ENCODE data around the gene DDX31.

Gene DDX31

DNA sequence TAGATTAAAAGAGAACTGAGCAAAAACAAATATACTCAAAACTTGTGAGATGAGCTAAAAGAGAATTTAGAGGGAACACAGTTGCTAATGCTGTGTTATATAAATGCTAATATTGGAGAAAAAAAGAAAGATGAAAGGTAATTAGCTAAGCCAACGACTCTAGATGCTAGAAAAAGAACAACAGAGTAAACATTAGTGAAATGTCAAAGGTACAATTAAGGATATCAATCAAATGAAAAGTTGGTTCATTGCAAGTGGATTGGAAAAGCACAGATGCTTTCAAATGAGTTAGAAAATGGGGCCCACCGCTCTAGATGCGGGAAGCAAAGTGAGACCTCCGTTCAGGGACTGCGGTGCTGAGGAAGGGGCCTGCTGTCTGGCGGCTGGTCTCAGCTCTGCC is 105.3 kb downstream of the DDX31 start:
- no peaks in the 10 kb centered on the region for H3K9me3 Mint-ChIP-seq
- DNase-seq: no peak
- peaks cover 0 to 1% of the 10 kb centered on the region in 2 donors for H3K4me1 Mint-ChIP-seq (ENCODE audit: low read depth in 2 of 2)
- no peak overlapping the region for H3K4me3 Mint-ChIP-seq
- peaks cover 22 to 65% of the 10 kb centered on the region in 2 donors for H3K27me3 Mint-ChIP-seq
- ATAC-seq (replicated peaks): no peak
- H3K27ac Mint-ChIP-seq: no peak overlapping the region
- H3K36me3 Mint-ChIP-seq (ENCODE audit: insufficient read depth): no peaks in the 10 kb centered on the region

DNA sequence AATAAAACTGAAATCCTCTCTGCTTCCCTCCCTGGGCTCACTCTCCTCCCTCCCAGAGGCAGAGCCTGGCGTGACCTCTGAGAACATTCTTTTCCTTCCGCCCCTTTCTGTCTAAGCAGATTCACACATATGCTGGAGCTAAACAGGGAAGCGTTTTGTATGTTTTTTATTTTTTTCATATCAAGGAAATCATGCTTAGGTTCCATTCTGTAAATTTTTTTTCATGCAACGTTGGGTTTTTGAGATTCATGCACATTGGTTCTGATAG is 107.5 kb downstream of the DDX31 start:
- H3K36me3 Mint-ChIP-seq (ENCODE audit: insufficient read depth): no peaks in the 10 kb centered on the region
- no peak overlapping the region for H3K4me3 Mint-ChIP-seq
- H3K27ac Mint-ChIP-seq: no peak overlapping the region
- peaks cover 30 to 71% of the 10 kb centered on the region in 2 donors for H3K27me3 Mint-ChIP-seq
- H3K4me1 Mint-ChIP-seq (ENCODE audit: low read depth in 2 of 2): peaks cover 0 to 1% of the 10 kb centered on the region in 2 donors
- H3K9me3 Mint-ChIP-seq: no peaks in the 10 kb centered on the region
- ATAC-seq (replicated peaks): no peak
- no peak for DNase-seq

DNA sequence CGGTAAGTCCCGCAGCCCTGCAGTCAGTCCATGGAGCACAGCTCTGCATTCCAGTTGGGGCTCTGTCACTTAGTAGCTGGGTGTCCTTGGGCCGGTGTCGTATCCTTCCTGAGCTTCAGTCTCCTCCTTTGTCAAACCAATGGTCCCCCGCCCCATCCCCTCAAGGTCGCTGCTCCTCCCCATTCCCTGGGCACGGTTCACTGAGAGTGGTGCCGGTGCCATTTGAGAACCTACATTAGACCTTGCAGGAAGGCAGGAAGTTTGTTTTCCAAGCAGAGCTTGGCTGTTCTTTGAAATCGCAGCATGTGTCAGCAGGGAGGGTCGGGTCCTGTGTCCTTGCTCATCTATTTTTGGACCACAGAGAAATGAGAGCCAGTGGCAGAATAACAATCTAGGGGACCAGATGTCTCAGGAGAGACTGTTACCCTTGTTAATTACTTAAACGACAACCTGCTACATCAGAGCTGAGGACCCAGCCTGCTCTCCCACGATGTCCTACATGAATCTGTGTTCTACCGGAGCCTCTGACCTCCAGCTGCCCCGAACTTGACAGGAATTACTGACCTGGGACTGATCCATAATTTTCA is 109.1 kb downstream of the DDX31 start:
- Mint-ChIP-seq H3K36me3 (ENCODE audit: insufficient read depth) (no peaks in the 10 kb centered on the region), H3K27me3 (peaks cover 33 to 82% of the 10 kb centered on the region in 2 donors), H3K4me1 (ENCODE audit: low read depth in 2 of 2) (peaks cover 0 to 1% of the 10 kb centered on the region in 2 donors), H3K9me3 (no peaks in the 10 kb centered on the region), H3K4me3 (no peak overlapping the region), H3K27ac (no peak overlapping the region)
- DNase-seq (no peak), ATAC-seq (replicated peaks) (no peak)

DNA sequence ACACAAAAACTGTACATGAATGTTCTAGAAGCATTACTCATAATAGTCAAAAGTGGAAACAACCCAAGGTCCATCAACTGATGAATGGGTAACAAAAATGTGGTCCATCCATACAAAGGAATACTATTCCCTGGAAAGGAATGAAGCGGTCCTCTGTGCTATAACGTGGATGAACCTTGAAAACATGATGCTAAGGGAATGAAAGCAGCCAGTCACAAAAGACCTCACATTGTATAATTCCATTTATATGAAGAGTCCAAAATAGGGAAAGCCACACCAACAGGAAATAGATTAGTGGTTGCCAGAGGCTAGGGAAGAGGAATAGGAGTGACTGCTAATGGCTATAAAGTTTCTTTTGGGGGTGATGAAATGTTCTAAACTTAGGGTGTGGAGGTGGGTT is 110.1 kb downstream of the DDX31 start:
- DNase-seq (no peak), ATAC-seq (replicated peaks) (no peak)
- H3K9me3 Mint-ChIP-seq: no peaks in the 10 kb centered on the region
- H3K4me1 Mint-ChIP-seq (ENCODE audit: low read depth in 2 of 2): peaks cover 0 to 1% of the 10 kb centered on the region in 2 donors
- no peaks in the 10 kb centered on the region for H3K36me3 Mint-ChIP-seq (ENCODE audit: insufficient read depth)
- H3K27me3 Mint-ChIP-seq: peaks cover 31 to 82% of the 10 kb centered on the region in 2 donors
- H3K4me3 Mint-ChIP-seq: no peak overlapping the region
- no peak overlapping the region for H3K27ac Mint-ChIP-seq

DNA sequence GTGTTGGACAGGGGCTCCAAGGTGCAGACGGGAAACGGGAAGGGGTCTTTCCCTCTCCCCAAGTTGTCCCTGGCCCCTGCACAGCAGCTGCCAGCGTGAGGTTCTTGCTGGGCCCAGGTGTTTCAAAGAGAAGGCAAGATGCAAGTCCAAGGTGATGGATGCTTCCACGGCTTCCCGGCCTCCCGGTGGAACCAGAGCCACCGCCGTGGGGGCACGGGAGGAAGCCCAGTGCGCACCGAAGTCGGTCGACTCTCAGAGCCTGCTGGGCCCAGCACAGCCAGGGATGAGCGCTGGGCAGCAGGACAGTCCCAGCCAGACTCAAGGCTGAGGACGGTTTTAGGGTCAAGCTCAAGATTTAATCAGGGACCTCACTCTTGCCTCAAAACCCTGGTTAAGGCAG is 112.6 kb downstream of the DDX31 start:
- H3K27me3 Mint-ChIP-seq: peaks cover 24 to 83% of the 10 kb centered on the region in 2 donors
- no peak overlapping the region for H3K27ac Mint-ChIP-seq
- no peak overlapping the region for H3K4me3 Mint-ChIP-seq
- DNase-seq: no peak
- H3K9me3 Mint-ChIP-seq: no peaks in the 10 kb centered on the region
- H3K4me1 Mint-ChIP-seq (ENCODE audit: low read depth in 2 of 2): peaks cover 0 to 1% of the 10 kb centered on the region in 2 donors
- H3K36me3 Mint-ChIP-seq (ENCODE audit: insufficient read depth): peaks cover 2% of the 10 kb centered on the region
- ATAC-seq (replicated peaks): no peak

DNA sequence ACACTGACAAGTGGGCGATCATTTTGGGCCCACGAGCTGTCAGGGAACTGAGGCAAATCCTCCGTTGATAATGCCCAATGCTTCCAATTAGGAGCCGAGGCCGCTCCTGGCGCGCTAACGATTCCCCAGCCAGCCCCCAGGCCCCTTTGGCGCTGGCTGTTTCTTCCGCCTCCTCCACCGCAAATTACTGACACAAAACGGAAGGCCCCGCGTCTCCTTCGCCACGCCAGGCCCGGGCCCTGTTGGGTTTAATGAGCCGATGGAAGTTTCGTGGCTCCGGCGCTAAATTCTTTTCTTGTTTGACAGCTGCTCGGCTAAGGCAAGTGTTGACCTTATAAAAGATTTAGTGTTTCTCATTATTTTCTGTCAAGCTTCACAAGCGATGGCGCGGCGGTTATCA is 113.1 kb downstream of the DDX31 start:
- ATAC-seq (replicated peaks): no peak
- Mint-ChIP-seq H3K4me3 (no peak overlapping the region), H3K9me3 (no peaks in the 10 kb centered on the region), H3K27me3 (peaks cover 24 to 82% of the 10 kb centered on the region in 2 donors), H3K36me3 (ENCODE audit: insufficient read depth) (peaks cover 2% of the 10 kb centered on the region), H3K4me1 (ENCODE audit: low read depth in 2 of 2) (peaks cover 0 to 1% of the 10 kb centered on the region in 2 donors), H3K27ac (no peak overlapping the region)
- no peak for DNase-seq

DNA sequence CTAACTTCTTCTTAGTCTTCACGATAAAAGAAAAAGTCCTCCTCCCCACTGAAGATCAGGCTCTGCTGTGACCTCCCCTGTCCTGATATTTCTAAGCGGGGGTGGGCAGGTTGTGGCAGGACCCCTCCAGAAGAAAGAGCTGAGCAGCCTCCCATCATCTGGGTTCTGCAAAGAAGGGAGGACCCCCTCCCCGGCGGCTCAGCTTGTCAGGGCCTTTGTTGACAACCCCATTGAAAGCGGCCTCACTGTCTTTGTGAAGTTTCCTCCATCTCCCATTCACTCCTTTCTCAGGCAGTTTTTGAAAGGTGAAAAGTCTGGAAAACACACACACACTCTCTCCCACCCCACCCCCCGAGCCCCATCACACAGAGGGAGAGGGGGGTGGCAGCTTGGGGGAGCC is 113.5 kb downstream of the DDX31 start:
- peaks cover 2% of the 10 kb centered on the region for H3K36me3 Mint-ChIP-seq (ENCODE audit: insufficient read depth)
- no peak overlapping the region for H3K4me3 Mint-ChIP-seq
- H3K9me3 Mint-ChIP-seq: no peaks in the 10 kb centered on the region
- DNase-seq (no peak), ATAC-seq (replicated peaks) (no peak)
- peaks cover 24 to 82% of the 10 kb centered on the region in 2 donors for H3K27me3 Mint-ChIP-seq
- H3K4me1 Mint-ChIP-seq (ENCODE audit: low read depth in 2 of 2): peaks cover 0 to 1% of the 10 kb centered on the region in 2 donors
- no peak overlapping the region for H3K27ac Mint-ChIP-seq

DNA sequence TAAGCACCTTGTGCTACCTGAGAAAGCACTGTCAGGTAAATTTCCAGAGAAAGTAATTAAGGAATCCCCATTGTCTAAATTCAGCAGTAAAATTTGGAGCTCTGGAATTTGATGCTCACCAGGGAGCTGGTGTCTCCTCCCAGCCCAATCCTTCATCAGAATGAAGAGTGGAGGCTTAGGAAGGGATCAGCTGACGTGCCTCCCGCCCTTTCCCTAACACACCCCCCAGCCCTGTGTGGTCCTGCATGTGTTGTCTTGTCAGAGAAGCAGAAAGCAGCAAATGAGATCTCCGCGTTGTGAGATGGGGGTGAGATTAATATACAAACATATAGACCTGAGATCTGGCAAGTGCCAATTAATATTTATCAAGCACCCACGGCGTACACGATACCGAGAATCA is 114.3 kb downstream of the DDX31 start:
- DNase-seq (no peak), ATAC-seq (replicated peaks) (no peak)
- no peaks in the 10 kb centered on the region for H3K4me1 Mint-ChIP-seq (ENCODE audit: low read depth in 2 of 2)
- H3K27me3 Mint-ChIP-seq: peaks cover 30 to 82% of the 10 kb centered on the region in 2 donors
- H3K27ac Mint-ChIP-seq: no peak overlapping the region
- H3K9me3 Mint-ChIP-seq: no peaks in the 10 kb centered on the region
- no peak overlapping the region for H3K4me3 Mint-ChIP-seq
- peaks cover 2% of the 10 kb centered on the region for H3K36me3 Mint-ChIP-seq (ENCODE audit: insufficient read depth)

DNA sequence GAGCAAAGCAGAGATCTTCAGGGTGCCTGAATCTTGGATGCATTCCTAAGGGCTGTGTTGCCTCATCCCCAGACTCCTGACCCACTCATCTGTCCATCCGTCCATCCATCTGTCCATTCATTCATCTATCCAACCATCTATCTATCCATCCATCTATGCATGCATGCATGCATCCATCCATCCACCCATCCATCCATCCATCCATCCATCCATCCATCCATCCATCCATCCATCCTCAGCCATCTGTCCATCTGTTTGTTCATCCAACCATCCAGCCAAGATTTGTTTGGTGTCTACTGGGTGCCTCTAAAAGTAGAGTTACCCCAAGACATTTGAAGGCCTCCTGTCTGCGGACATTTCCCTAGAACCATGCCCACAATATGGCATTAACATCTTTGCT is 115.0 kb downstream of the DDX31 start:
- H3K9me3 Mint-ChIP-seq: no peaks in the 10 kb centered on the region
- no peak for ATAC-seq (replicated peaks)

DNA sequence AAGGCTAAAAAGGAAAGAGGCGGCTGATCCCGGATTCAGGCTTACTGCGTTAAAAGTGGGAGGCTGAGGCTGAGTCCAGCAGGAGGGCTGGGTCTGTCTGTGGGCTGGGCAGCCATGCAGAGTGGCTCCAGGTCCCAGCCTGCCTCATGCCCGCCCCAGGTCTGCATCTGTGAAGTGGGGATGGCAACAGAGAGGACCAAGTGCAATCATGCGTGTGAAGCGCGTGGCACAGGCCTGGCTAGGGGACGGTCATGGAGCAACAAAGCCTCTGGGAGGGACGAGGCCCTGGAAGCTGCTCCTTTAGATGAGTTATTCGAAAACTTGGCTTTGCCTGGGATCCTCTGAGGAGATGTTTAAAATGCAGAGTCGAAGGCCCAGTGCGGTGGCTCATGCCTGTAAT is 117.7 kb downstream of the DDX31 start:
- no peak overlapping the region for H3K4me3 Mint-ChIP-seq
- H3K27me3 Mint-ChIP-seq: peaks cover 31 to 86% of the 10 kb centered on the region in 2 donors
- no peak for ATAC-seq (replicated peaks)
- no peak overlapping the region for H3K27ac Mint-ChIP-seq
- no peaks in the 10 kb centered on the region for H3K4me1 Mint-ChIP-seq (ENCODE audit: low read depth in 2 of 2)
- H3K36me3 Mint-ChIP-seq (ENCODE audit: insufficient read depth): peaks cover 2% of the 10 kb centered on the region
- DNase-seq: no peak
- no peaks in the 10 kb centered on the region for H3K9me3 Mint-ChIP-seq

More for the DNA sequence above, 115.0 kb downstream of the DDX31 start:
- Mint-ChIP-seq H3K27ac (no peak overlapping the region), H3K4me3 (no peak overlapping the region), H3K4me1 (ENCODE audit: low read depth in 2 of 2) (no peaks in the 10 kb centered on the region), H3K36me3 (ENCODE audit: insufficient read depth) (peaks cover 2% of the 10 kb centered on the region), H3K27me3 (peaks cover 30 to 80% of the 10 kb centered on the region in 2 donors)
- DNase-seq: no peak

DNA sequence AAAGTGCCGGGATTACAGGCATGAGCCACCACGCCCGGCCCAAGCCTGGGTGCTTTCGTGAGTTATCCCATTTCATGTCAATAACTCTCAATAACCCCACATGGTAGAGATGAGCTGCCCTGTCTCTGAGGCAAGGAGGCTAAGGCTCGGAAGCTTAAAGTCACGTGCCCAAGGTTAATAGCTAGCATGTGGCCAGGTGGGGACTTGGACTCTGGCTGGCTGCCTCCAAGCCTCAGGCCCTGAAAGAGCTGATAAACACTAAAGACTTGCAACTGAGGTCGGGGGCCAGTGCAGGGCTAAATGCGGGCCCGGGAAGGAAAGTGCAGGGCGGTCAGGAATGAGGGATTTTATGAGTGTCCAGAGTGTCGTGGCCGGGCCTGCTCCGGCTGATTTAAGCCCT is 118.2 kb downstream of the DDX31 start:
- ATAC-seq (replicated peaks): no peak
- Mint-ChIP-seq H3K27ac (no peak overlapping the region), H3K27me3 (peaks cover 36 to 86% of the 10 kb centered on the region in 2 donors), H3K4me3 (no peak overlapping the region), H3K36me3 (ENCODE audit: insufficient read depth) (peaks cover 2% of the 10 kb centered on the region), H3K4me1 (ENCODE audit: low read depth in 2 of 2) (no peaks in the 10 kb centered on the region), H3K9me3 (no peaks in the 10 kb centered on the region)
- no peak for DNase-seq

DNA sequence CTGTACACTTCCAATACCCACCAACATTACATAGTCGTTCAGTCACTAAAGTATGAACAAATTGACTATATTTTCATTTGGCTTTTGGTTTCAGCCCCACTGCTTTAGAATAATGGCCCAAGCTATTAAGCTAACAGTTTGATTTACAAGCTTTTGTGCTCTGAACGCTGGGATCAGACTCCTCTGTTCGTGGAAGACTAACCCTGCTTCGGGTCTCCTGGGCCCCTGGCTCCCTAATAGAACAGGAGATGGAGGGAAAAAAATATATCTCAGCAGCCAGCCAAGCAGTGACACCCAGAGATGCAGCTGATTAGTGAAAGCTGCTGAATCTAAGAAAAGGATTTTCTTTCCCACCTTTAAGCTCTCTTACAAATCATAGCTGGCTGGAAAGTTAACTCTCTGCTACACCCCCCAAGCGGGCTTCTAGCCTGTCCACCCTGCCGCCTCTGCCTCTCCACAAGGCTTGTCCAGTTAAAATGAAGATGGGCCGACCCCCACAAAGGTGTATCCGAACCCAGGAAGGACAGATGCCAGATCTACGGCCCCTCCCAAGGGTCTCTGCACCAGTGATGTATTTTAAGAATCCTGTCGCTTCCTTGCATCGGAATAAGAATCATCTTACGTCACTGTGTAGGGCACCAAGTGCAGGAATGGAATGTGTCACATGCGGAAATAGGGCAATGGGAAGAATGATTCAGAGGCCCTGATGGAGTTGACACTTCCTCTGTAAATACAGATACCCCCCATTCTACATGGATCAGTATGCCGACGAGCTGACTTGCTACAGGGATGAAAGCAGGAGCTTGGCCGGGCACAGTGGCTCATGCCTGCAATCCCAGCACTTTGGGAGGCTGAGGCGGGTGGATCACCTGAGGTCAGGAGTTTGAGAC is 120.8 kb downstream of the DDX31 start:
- DNase-seq (no peak), ATAC-seq (replicated peaks) (no peak)
- H3K4me3 Mint-ChIP-seq: no peak overlapping the region
- peaks cover 29 to 88% of the 10 kb centered on the region in 2 donors for H3K27me3 Mint-ChIP-seq
- H3K36me3 Mint-ChIP-seq (ENCODE audit: insufficient read depth): peaks cover 2% of the 10 kb centered on the region
- no peaks in the 10 kb centered on the region for H3K4me1 Mint-ChIP-seq (ENCODE audit: low read depth in 2 of 2)
- H3K27ac Mint-ChIP-seq: no peak overlapping the region
- H3K9me3 Mint-ChIP-seq: no peaks in the 10 kb centered on the region

DNA sequence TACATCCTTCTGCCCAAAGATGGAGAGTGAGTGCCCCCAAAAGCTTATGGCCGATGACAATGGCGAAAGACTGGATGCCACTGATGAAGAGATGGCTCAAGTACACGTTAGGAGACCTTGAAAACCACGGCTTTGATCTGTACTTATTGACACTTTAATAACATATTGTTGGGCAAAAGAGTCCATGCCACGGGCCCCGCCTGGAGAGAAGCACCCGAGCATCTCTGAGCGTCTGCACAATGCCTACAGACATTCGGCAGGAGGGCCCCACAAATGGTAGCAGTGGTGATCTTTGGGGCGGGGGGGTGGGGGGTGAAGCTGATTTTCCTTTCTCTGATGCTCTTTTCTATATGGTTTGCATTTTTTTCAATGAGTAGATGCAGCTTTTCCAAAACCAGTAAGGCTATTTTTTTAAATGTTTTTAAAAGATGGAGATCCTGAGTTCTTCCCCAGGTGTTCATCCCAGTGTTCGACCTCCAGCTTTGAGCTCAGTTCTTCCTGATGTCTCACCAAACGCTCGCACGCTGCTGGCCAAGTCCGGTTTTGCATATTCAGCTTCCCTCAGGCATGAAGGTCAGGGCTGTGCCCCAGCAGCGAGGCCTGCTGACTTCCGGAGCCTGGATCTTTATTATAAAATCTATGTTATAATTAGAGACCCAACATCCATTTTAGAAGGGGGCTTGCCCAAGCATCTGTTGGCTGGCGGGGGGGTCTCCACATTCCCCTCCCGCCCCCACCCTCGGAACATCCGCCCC is 121.6 kb downstream of the DDX31 start:
- ATAC-seq (replicated peaks): no peak
- DNase-seq: no peak
- Mint-ChIP-seq H3K9me3 (no peaks in the 10 kb centered on the region), H3K27ac (no peak overlapping the region), H3K4me1 (ENCODE audit: low read depth in 2 of 2) (no peaks in the 10 kb centered on the region), H3K36me3 (ENCODE audit: insufficient read depth) (peaks cover 2% of the 10 kb centered on the region), H3K27me3 (peaks cover 29 to 90% of the 10 kb centered on the region in 2 donors), H3K4me3 (no peak overlapping the region)

DNA sequence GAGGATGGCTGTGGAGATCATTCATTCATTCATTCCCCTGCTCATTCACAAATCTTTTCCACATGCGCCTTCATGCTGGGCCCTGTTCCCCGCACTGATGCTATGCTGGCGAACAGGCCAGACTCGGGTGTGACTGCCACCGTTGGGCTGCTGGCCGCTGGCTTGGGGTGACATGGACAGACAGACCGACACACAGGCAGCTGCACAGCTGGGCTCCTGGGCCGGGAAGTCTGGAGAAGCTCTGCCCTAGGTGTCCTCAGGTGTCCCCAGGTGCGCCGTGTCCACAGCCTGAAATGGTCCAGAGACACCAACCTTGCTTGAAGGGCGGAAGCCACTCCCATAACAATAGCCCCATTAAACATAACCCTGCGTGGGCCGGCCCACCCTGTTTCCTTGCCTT is 122.3 kb downstream of the DDX31 start:
- Mint-ChIP-seq H3K9me3 (no peaks in the 10 kb centered on the region), H3K36me3 (ENCODE audit: insufficient read depth) (no peaks in the 10 kb centered on the region), H3K27me3 (peaks cover 29 to 90% of the 10 kb centered on the region in 2 donors), H3K4me3 (no peak overlapping the region), H3K27ac (no peak overlapping the region), H3K4me1 (ENCODE audit: low read depth in 2 of 2) (no peaks in the 10 kb centered on the region)
- ATAC-seq (replicated peaks) (no peak), DNase-seq (no peak)
